ENCODE data around the gene SOHLH1.
A peak's percentile ranks its signal among the peaks of the same experiment; 100 is the strongest.

The SOHLH1 gene

GRCh38 chr9:135717410-135717809, 18.1 kb upstream of the SOHLH1 start:
- Histone ChIP-seq H3K36me3 (ENCODE audit: insufficient read depth, low read length) (no peaks in the 10 kb centered on the region), H3K4me1 (ENCODE audit: insufficient read depth, low read length) (no peaks in the 10 kb centered on the region), H3K9me3 (ENCODE audit: control insufficient read depth, insufficient read depth, low read length) (no peaks in the 10 kb centered on the region), H3K9ac (ENCODE audit: low read depth, low read length) (no peak overlapping the region)

GRCh38 chr9:135716045-135716444, 16.8 kb upstream of the SOHLH1 start:
- no peaks in the 10 kb centered on the region for H3K36me3 ChIP-seq (ENCODE audit: insufficient read depth, low read length)
- no peaks in the 10 kb centered on the region for H3K9me3 ChIP-seq (ENCODE audit: control insufficient read depth, insufficient read depth, low read length)
- no peaks in the 10 kb centered on the region for H3K4me1 ChIP-seq (ENCODE audit: insufficient read depth, low read length)
- H3K9ac ChIP-seq (ENCODE audit: low read depth, low read length) = no peak overlapping the region

GRCh38 chr9:135715056-135715595, 15.8 kb upstream of the SOHLH1 start:
- H3K9ac ChIP-seq (ENCODE audit: low read depth, low read length) = no peak overlapping the region; the same call in 1 of the 2 replicates
- H3K4me1 ChIP-seq (ENCODE audit: insufficient read depth, low read length) = no peaks in the 10 kb centered on the region
- H3K36me3 ChIP-seq (ENCODE audit: insufficient read depth, low read length) = no peaks in the 10 kb centered on the region
- H3K9me3 ChIP-seq (ENCODE audit: control insufficient read depth, insufficient read depth, low read length) = no peaks in the 10 kb centered on the region

DNA sequence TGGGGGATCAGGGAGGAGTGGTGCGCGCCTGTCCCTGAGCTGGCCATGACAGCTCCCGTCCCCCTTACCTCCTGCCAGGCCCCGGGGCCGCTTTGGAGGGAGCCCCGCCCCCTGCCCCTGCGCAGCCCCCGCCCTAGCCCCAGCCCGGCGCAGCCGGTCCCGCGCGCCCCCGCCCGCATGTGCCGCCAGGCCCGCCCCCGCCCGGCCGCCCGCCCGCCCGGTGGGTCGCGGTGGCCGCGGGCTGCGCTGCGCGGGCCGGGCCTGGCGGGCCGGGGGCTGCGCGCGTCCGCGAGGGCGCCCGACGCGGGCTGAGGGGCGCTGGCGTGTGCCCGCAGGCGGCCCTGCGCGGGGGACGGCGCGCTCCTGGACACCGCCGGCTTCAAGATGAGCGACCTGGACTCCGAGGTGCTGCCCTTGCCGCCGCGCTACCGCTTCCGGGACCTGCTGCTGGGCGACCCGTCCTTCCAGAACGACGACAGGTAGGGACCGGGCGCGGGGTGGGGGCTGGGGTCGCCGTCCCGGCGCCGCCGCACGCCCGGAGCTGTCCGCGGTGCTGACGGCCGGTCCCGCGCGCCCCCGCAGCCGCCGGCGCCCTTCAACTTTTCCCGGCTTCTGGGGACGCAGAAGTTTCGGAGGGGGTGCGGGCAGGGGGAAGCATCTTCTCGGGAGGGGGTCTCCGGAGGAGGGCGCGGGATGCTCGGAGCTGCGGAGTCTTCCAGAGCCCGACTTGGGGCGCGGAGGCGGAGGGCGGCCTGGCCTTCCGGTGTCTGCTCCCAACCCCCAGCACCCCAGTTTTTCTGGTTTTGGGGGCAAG, 15.2 kb upstream of the SOHLH1 start:
- no peaks in the 10 kb centered on the region for H3K4me1 ChIP-seq (ENCODE audit: insufficient read depth, low read length)
- no peaks in the 10 kb centered on the region for H3K36me3 ChIP-seq (ENCODE audit: insufficient read depth, low read length)
- no peaks in the 10 kb centered on the region for H3K9me3 ChIP-seq (ENCODE audit: control insufficient read depth, insufficient read depth, low read length)
- H3K9ac ChIP-seq (ENCODE audit: low read depth, low read length) = peak overlapping the region; percentile 40; the same call in 1 of the 2 replicates

DNA sequence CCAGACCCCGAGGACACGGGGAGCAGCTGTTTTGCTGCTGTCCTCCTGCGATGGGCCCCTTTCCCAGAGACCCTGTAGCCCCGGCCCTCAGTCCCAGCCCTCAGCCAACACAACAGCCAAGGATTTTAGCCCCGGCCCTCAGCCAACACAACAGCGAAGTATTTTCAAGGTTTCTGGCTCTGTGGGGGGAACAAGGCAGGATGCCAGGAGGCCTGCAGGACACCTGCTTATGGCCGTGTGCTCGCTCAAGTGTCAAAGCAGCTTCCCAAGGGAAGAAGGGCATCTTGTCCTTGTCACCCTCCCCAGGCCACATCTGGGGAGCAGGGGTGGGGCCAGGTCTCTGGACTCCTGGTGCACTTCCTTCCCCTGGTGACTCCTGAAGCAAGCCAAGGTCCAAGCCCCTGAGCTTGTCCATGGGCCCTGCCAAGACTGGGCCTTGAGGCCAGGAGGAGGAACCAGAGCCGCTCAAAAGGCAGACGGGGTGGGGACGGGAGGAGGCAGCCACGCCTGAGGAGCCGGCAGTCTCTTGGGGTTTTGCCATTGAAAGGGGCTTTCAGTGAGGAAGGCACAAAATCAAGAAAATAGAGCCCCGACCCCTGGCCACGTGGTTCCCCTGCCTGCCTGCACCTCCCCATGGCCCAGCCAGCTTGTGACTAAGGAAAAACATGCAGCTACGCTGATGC, 13.5 kb upstream of the SOHLH1 start:
- no peaks in the 10 kb centered on the region for H3K4me1 ChIP-seq (ENCODE audit: insufficient read depth, low read length)
- no peaks in the 10 kb centered on the region for H3K36me3 ChIP-seq (ENCODE audit: insufficient read depth, low read length)
- no peak overlapping the region for H3K9ac ChIP-seq (ENCODE audit: low read depth, low read length)
- H3K9me3 ChIP-seq (ENCODE audit: control insufficient read depth, insufficient read depth, low read length) = no peaks in the 10 kb centered on the region

DNA sequence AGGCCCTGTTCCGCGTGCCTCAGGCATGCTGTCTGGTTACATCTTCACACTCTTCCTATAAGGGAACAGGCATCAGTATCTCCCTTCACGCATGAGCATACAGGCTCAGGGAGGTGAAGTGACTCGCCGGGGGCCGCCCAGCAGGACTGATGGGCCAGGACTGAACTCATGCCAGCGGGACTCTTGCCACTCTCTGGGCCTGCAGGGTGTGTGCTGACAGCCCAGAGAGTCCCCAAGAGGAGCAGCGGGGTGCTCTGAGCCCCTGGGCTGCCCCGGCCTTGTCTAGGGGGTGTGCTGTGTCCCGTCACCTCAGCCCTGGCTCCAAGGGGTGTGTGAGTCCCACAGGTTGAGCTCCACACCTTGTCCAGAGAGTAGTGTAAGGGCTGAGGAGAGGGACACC, 12.6 kb upstream of the SOHLH1 start:
- Histone ChIP-seq H3K9ac (ENCODE audit: low read depth, low read length) (no peak overlapping the region), H3K36me3 (ENCODE audit: insufficient read depth, low read length) (no peaks in the 10 kb centered on the region), H3K9me3 (ENCODE audit: control insufficient read depth, insufficient read depth, low read length) (no peaks in the 10 kb centered on the region), H3K4me1 (ENCODE audit: insufficient read depth, low read length) (no peaks in the 10 kb centered on the region)

GRCh38 chr9:135711391-135711790, 12.1 kb upstream of the SOHLH1 start:
- H3K9me3 ChIP-seq (ENCODE audit: control insufficient read depth, insufficient read depth, low read length) = no peaks in the 10 kb centered on the region
- no peak overlapping the region for H3K9ac ChIP-seq (ENCODE audit: low read depth, low read length)
- H3K4me1 ChIP-seq (ENCODE audit: insufficient read depth, low read length) = no peaks in the 10 kb centered on the region
- no peaks in the 10 kb centered on the region for H3K36me3 ChIP-seq (ENCODE audit: insufficient read depth, low read length)

DNA sequence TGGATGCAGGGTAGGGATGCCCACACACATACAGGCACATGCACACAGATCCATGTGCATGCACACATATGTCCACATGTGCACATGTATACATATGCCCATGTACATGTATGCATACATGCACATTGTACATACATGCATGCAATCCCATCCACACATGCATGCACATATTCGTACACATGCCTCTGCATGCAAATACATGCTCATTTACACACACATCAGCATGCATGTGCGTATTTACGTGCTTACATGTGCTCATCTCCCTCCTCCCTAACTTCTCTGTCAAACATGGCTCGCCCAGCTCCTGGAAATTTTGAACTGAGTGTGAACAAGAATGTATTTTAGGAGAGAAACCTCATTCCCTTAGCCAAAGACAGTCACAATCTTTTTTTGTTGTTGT, 8.9 kb upstream of the SOHLH1 start:
- Histone ChIP-seq H3K9me3 (ENCODE audit: control insufficient read depth, insufficient read depth, low read length) (no peaks in the 10 kb centered on the region), H3K4me1 (ENCODE audit: insufficient read depth, low read length) (no peaks in the 10 kb centered on the region), H3K36me3 (ENCODE audit: insufficient read depth, low read length) (no peaks in the 10 kb centered on the region)

GRCh38 chr9:135707252-135708138, 8.2 kb upstream of the SOHLH1 start:
- no peak overlapping the region for H3K9ac ChIP-seq (ENCODE audit: low read depth, low read length)
- no peaks in the 10 kb centered on the region for H3K4me1 ChIP-seq (ENCODE audit: insufficient read depth, low read length)
- no peaks in the 10 kb centered on the region for H3K36me3 ChIP-seq (ENCODE audit: insufficient read depth, low read length)
- no peaks in the 10 kb centered on the region for H3K9me3 ChIP-seq (ENCODE audit: control insufficient read depth, insufficient read depth, low read length)

More for the DNA sequence above, 8.9 kb upstream of the SOHLH1 start:
- no peak overlapping the region for H3K9ac ChIP-seq (ENCODE audit: low read depth, low read length)

DNA sequence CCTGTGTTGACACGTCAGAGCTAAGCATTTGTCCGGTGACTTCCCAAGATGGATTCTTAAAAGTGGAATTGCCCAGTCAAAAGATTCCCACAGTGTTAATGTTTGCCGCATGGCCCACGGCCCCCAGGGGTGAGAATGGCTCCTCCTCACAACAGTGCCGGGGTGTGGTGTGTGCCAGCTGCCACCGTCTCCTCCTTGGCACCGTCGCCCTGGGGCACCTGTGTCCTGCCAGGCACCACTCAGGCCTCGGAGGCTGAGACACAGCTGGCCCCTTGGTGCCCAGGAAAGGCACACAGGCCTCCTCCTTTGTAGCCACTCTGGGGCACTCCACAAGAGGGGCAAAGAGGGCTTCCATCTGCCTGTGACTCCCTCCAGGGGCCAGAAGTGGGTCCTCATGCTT, 7.0 kb upstream of the SOHLH1 start:
- no peak overlapping the region for H3K9ac ChIP-seq (ENCODE audit: low read depth, low read length)
- no peaks in the 10 kb centered on the region for H3K36me3 ChIP-seq (ENCODE audit: insufficient read depth, low read length)
- H3K4me1 ChIP-seq (ENCODE audit: insufficient read depth, low read length) = no peaks in the 10 kb centered on the region

DNA sequence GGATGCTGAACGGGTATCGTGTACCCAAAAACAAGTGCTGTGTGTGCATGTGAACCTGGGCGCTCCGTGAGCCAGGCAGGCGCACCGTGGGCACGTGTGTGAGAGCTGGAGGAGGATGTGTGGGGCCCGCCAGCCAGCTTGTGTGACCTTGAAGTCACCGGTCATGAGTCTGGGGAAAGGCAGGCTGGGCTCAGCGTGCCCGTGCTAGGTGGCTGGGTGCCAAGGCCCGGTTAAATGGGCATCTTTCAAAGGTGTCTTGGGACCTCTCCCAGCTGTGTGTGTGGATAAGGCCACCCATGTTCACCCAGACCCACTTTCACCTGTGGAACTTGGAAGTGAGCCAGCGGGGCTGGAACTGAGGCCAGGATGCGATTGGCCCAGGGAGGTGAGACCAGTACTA, 6.1 kb upstream of the SOHLH1 start:
- Histone ChIP-seq H3K9ac (ENCODE audit: low read depth, low read length) (no peak overlapping the region), H3K9me3 (ENCODE audit: control insufficient read depth, insufficient read depth, low read length) (no peaks in the 10 kb centered on the region), H3K36me3 (ENCODE audit: insufficient read depth, low read length) (no peaks in the 10 kb centered on the region), H3K4me1 (ENCODE audit: insufficient read depth, low read length) (no peaks in the 10 kb centered on the region)

More for the DNA sequence above, 7.0 kb upstream of the SOHLH1 start:
- H3K9me3 ChIP-seq (ENCODE audit: control insufficient read depth, insufficient read depth, low read length) = no peaks in the 10 kb centered on the region

- H3K4me1 ChIP-seq (ENCODE audit: insufficient read depth, low read length) = no peaks in the 10 kb centered on the region
- H3K9ac ChIP-seq (ENCODE audit: low read depth, low read length) = no peak overlapping the region
- H3K9me3 ChIP-seq (ENCODE audit: control insufficient read depth, insufficient read depth, low read length) = no peaks in the 10 kb centered on the region
- no peaks in the 10 kb centered on the region for H3K36me3 ChIP-seq (ENCODE audit: insufficient read depth, low read length)
These were observed 5.2 kb upstream of the SOHLH1 start for GRCh38 chr9:135704483-135704882.

- no peaks in the 10 kb centered on the region for H3K9me3 ChIP-seq (ENCODE audit: control insufficient read depth, insufficient read depth, low read length)
- no peaks in the 10 kb centered on the region for H3K36me3 ChIP-seq (ENCODE audit: insufficient read depth, low read length)
- no peak overlapping the region for H3K9ac ChIP-seq (ENCODE audit: low read depth, low read length)
- no peaks in the 10 kb centered on the region for H3K4me1 ChIP-seq (ENCODE audit: insufficient read depth, low read length)
These were observed 4.4 kb upstream of the SOHLH1 start for GRCh38 chr9:135703726-135704125.
